ENCODE results near the gene PLA2G15. TPM values are rescaled to one million over a fixed set of nuclear protein-coding genes. Genes with fewer than 3 reads are reported as not detected.

PLA2G15 gene
- total RNA-seq = 10 to 100 TPM; 20.8 to 40.3 (median 38.4) TPM

GRCh38 chr16:68244903-68245853 is at the start of gene PLA2G15:
TSS of gene PLA2G15 (plus strand) at chr16:68245373. CDS start at chr16:68245427, 54 bp downstream.
- Histone ChIP-seq H3K27ac (peak within 1 kb of the TSS in 2 of 3 donors; percentile 35 to 61), H3K36me3 (peaks cover 0 to 7% of the 10 kb centered on the region in 2 donors), H3K9me3 (no peaks in the 10 kb centered on the region), H3K4me3 (replicated peaks in 1 of 3) (peak within 1 kb of the TSS; percentile 71 to 83 (median 77)), H3K27me3 (no peaks in the 10 kb centered on the region), H3K4me1 (peaks cover 22 to 28% of the 10 kb centered on the region in 2 donors)
- intact Hi-C loops (cut with DNase I) = loop anchor here (5.0 to 10.0 kb wide), 2 partner anchors 82 to 260 kb away; no protein-coding TSS in a partner anchor
- DNase-seq = peak; percentile 94 to 96
- WGBS, 2 donors = 5 to 6% methylated on average over 6 to 13 of the region's 75 CpGs
- peak in 1 of 2 donors; percentile 74 for TF ChIP-seq POLR2A (IDR thresholded peaks at IDR 0.05)
- TF ChIP-seq, protein P1, sequence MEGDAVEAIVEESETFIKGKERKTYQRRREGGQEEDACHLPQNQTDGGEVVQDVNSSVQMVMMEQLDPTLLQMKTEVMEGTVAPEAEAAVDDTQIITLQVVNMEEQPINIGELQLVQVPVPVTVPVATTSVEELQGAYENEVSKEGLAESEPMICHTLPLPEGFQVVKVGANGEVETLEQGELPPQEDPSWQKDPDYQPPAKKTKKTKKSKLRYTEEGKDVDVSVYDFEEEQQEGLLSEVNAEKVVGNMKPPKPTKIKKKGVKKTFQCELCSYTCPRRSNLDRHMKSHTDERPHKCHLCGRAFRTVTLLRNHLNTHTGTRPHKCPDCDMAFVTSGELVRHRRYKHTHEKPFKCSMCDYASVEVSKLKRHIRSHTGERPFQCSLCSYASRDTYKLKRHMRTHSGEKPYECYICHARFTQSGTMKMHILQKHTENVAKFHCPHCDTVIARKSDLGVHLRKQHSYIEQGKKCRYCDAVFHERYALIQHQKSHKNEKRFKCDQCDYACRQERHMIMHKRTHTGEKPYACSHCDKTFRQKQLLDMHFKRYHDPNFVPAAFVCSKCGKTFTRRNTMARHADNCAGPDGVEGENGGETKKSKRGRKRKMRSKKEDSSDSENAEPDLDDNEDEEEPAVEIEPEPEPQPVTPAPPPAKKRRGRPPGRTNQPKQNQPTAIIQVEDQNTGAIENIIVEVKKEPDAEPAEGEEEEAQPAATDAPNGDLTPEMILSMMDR (IDR thresholded peaks at IDR 0.05) = no peak

- WGBS, 2 donors = 93 to 95% methylated on average over 2 of the region's 2 CpGs
- Histone ChIP-seq H3K27ac (no peak overlapping the region), H3K27me3 (no peaks in the 10 kb centered on the region), H3K9me3 (no peaks in the 10 kb centered on the region), H3K36me3 (peaks cover 0 to 2% of the 10 kb centered on the region in 2 donors), H3K4me3 (replicated peaks in 1 of 3) (no peak overlapping the region), H3K4me1 (no peaks in the 10 kb centered on the region)
- TF ChIP-seq POLR2A (IDR thresholded peaks at IDR 0.05) = no peak
- TF ChIP-seq, protein P1 (IDR thresholded peaks at IDR 0.05) = no peak
- DNase-seq = no peak
- intact Hi-C loops (cut with DNase I) = no loop called here
Measured at GRCh38 chr16:68197250-68197649, 47.9 kb upstream of the PLA2G15 start.

- TF ChIP-seq, protein P1 (IDR thresholded peaks at IDR 0.05) = no peak
- no peak for TF ChIP-seq POLR2A (IDR thresholded peaks at IDR 0.05)
- Histone ChIP-seq H3K36me3 (peaks cover 0 to 3% of the 10 kb centered on the region in 2 donors), H3K27ac (no peak overlapping the region), H3K4me3 (replicated peaks in 1 of 3) (no peak overlapping the region), H3K9me3 (no peaks in the 10 kb centered on the region), H3K4me1 (no peaks in the 10 kb centered on the region), H3K27me3 (no peaks in the 10 kb centered on the region)
- WGBS, 2 donors = 68 to 73% methylated on average over 3 of the region's 3 CpGs
- no peak for DNase-seq
- intact Hi-C loops (cut with DNase I) = no loop called here
Measured at GRCh38 chr16:68200088-68200783, 44.9 kb upstream of the PLA2G15 start.

- H3K9me3 ChIP-seq = no peaks in the 10 kb centered on the region
- no peak overlapping the region for H3K27ac ChIP-seq
- TF ChIP-seq, protein P1 (IDR thresholded peaks at IDR 0.05) = no peak
- no peak for TF ChIP-seq POLR2A (IDR thresholded peaks at IDR 0.05)
- H3K4me3 ChIP-seq (replicated peaks in 1 of 3) = no peak overlapping the region
- no peaks in the 10 kb centered on the region for H3K27me3 ChIP-seq
- intact Hi-C loops (cut with DNase I) = no loop called here
- peaks cover 0 to 3% of the 10 kb centered on the region in 2 donors for H3K36me3 ChIP-seq
- H3K4me1 ChIP-seq = no peaks in the 10 kb centered on the region
- no peak for DNase-seq
Measured at GRCh38 chr16:68202091-68202519, 43.1 kb upstream of the PLA2G15 start.
